ENCODE results near the gene PRKAG2.

PRKAG2 gene

GRCh38 chr7:151549083-151549482 is 327.8 kb downstream of the PRKAG2 start:
- in situ Hi-C loops (cut with HindIII; ENCODE audit: low sequenced_read_pairs): no loop called here
- no peak for DNase-seq (ENCODE audit: low read depth)
- no peak for TF ChIP-seq CTCF (IDR thresholded peaks at IDR 0.05; ENCODE audit: low read depth, low read length, missing control alignments)
- no peak overlapping the region for H3K4me3 ChIP-seq (ENCODE audit: low read depth, low read length)

- no peak for DNase-seq (ENCODE audit: low read depth)
- in situ Hi-C loops (cut with HindIII; ENCODE audit: low sequenced_read_pairs): no loop called here
- H3K4me3 ChIP-seq (ENCODE audit: low read depth, low read length): no peak overlapping the region
- no peak for TF ChIP-seq CTCF (IDR thresholded peaks at IDR 0.05; ENCODE audit: low read depth, low read length, missing control alignments)
Observed at GRCh38 chr7:151544183-151544582, 332.7 kb downstream of the PRKAG2 start.

GRCh38 chr7:151542606-151543130 is 334.2 kb downstream of the PRKAG2 start:
- no peak overlapping the region for H3K4me3 ChIP-seq (ENCODE audit: low read depth, low read length)
- no peak for DNase-seq (ENCODE audit: low read depth)
- in situ Hi-C loops (cut with HindIII; ENCODE audit: low sequenced_read_pairs): no loop called here
- no peak for TF ChIP-seq CTCF (IDR thresholded peaks at IDR 0.05; ENCODE audit: low read depth, low read length, missing control alignments)

- H3K4me3 ChIP-seq (ENCODE audit: low read depth, low read length): no peak overlapping the region
- no peak for TF ChIP-seq CTCF (IDR thresholded peaks at IDR 0.05; ENCODE audit: low read depth, low read length, missing control alignments)
- DNase-seq (ENCODE audit: low read depth): no peak
- in situ Hi-C loops (cut with HindIII; ENCODE audit: low sequenced_read_pairs): no loop called here
Observed at GRCh38 chr7:151541709-151542499, 335.0 kb downstream of the PRKAG2 start.

GRCh38 chr7:151540146-151540545 is 336.8 kb downstream of the PRKAG2 start:
- TF ChIP-seq CTCF (IDR thresholded peaks at IDR 0.05; ENCODE audit: low read depth, low read length, missing control alignments): no peak
- in situ Hi-C loops (cut with HindIII; ENCODE audit: low sequenced_read_pairs): no loop called here
- H3K4me3 ChIP-seq (ENCODE audit: low read depth, low read length): no peak overlapping the region
- DNase-seq (ENCODE audit: low read depth): no peak

- in situ Hi-C loops (cut with HindIII; ENCODE audit: low sequenced_read_pairs): no loop called here
- no peak for DNase-seq (ENCODE audit: low read depth)
- no peak overlapping the region for H3K4me3 ChIP-seq (ENCODE audit: low read depth, low read length)
- TF ChIP-seq CTCF (IDR thresholded peaks at IDR 0.05; ENCODE audit: low read depth, low read length, missing control alignments): no peak
Observed at GRCh38 chr7:151539088-151539671, 337.7 kb downstream of the PRKAG2 start.
